ENCODE results near the gene PPP1R26. TPM values are rescaled to one million over a fixed set of nuclear protein-coding genes. Genes with fewer than 3 reads are reported as not detected.

The PPP1R26 gene
- total and polyA plus RNA-seq, 2 of the 13 experiments (the other 11 are each of a cell fraction or from before 2014, with no cell fraction given), result 8.6 to 11.6 TPM

- Histone ChIP-seq H3K36me3 (replicated peaks in 1 of 2; ENCODE audit: control insufficient read depth in 1 of 2, insufficient read depth in 2 of 2, low read length in 2 of 2) (no peaks in the 10 kb centered on the region), H3K4me1 (ENCODE audit: insufficient read depth, low read length) (no peaks in the 10 kb centered on the region), H3K79me2 (ENCODE audit: insufficient read depth, low read length) (no peaks in the 10 kb centered on the region), H2AFZ (ENCODE audit: low read length) (no peak overlapping the region), H4K20me1 (ENCODE audit: insufficient read depth, low read length) (no peaks in the 10 kb centered on the region), H3K4me2 (ENCODE audit: low read depth, low read length) (no peak overlapping the region), H3K4me3 (replicated peaks in 1 of 3; ENCODE audit: insufficient read depth in 1 of 3, low read depth in 2 of 3, low read length in 3 of 3) (no peak overlapping the region), H3K27ac (ENCODE audit: extremely low read length, insufficient read depth, low read length) (no peak overlapping the region), H3K9ac (ENCODE audit: insufficient read depth, low read depth, low read length) (no peak overlapping the region), H3K9me3 (ENCODE audit: low read length) (no peaks in the 10 kb centered on the region), H3K27me3 (ENCODE audit: control insufficient read depth in 1 of 2, insufficient read depth in 2 of 2, low read length in 2 of 2) (peaks cover 3 to 55% of the 10 kb centered on the region in 2 experiments; a peak in 4 of 5 replicates)
- no TSS peak for BruUV-seq (replicated peaks)
- in situ Hi-C loops (cut with HindIII; ENCODE audit: extremely low pct_ligation_motif_present, low pct_unique_long_range_greater_than_20kb) (no loop called here), intact Hi-C loops (cut with micrococcal nuclease; ENCODE audit: unreplicated experiment) (no loop called here)
- TF ChIP-seq CREB3 (CRISPR knock-in tag; IDR thresholded peaks at IDR 0.05), result no peak
- no peak for TF ChIP-seq DMTF1 (CRISPR knock-in tag; IDR thresholded peaks at IDR 0.05)
- TF ChIP-seq SRY (CRISPR knock-in tag; IDR thresholded peaks at IDR 0.05), result no peak
- no peak for TF ChIP-seq MAF1 (CRISPR knock-in tag; IDR thresholded peaks at IDR 0.05; ENCODE audit: borderline replicate concordance)
- no peak for TF ChIP-seq ZNF780A (CRISPR knock-in tag; IDR thresholded peaks at IDR 0.05)
- TF ChIP-seq IKZF5 (CRISPR knock-in tag; IDR thresholded peaks at IDR 0.05), result no peak
- no peak for TF ChIP-seq GATA4 (IDR thresholded peaks at IDR 0.05; ENCODE audit: borderline replicate concordance, low read depth)
- TF ChIP-seq ZNF570 (CRISPR knock-in tag; IDR thresholded peaks at IDR 0.05; ENCODE audit: borderline replicate concordance), result no peak
- no peak for TF ChIP-seq IRX3 (CRISPR knock-in tag; IDR thresholded peaks at IDR 0.05; ENCODE audit: borderline replicate concordance, low read depth)
- TF ChIP-seq RBM39 (IDR thresholded peaks at IDR 0.05; ENCODE audit: low read depth, low read length, poor library complexity, severe bottlenecking), result no peak
- no peak for TF ChIP-seq ZNF879 (CRISPR knock-in tag; IDR thresholded peaks at IDR 0.05)
- CTCF ChIA-PET (ENCODE audit: low intra/inter-chr PET ratio, low total read pairs), result no interaction called here
- no peak for ATAC-seq
- no peak for DNase-seq (ENCODE audit: low spot score)
- WGBS (ENCODE audit: low lambda C conversion rate), result 86% methylated on average over 18 of the region's 24 CpGs
- no peak for FAIRE-seq
- POLR2A ChIA-PET, result no interaction called here
Observed at GRCh38 chr9:135517407-135517822, 37.8 kb downstream of the PPP1R26 start.

Data from HepG2 (cell line).